Mucosa of gallbladder (tissue), 1 donor: ENCODE data around the gene CD300E. TPM values are rescaled to one million over a fixed set of nuclear protein-coding genes. Genes with fewer than 3 reads are reported as not detected.
"Not testable (repeated sequence)": the region's sequence is repeated elsewhere in the genome, so short reads cannot be mapped to it uniquely, and the experiment has no call there.

Experiments
- DNase-seq: peaks from one replicate; pipeline ENCODE4 v3.0.0-alpha.2; 2020; ENCODE audit warnings: low spot score
- total RNA-seq: library from RNA; stranded (reverse); gene quantifications from one replicate; pipeline ENCODE4 v1.2.1, GENCODE V29; 2021
- donor health status: DM: no; HTN: no; CAD: no.

Gene CD300E
- total RNA-seq, 1 donor from 2014 or later = 0.35 TPM

DNA sequence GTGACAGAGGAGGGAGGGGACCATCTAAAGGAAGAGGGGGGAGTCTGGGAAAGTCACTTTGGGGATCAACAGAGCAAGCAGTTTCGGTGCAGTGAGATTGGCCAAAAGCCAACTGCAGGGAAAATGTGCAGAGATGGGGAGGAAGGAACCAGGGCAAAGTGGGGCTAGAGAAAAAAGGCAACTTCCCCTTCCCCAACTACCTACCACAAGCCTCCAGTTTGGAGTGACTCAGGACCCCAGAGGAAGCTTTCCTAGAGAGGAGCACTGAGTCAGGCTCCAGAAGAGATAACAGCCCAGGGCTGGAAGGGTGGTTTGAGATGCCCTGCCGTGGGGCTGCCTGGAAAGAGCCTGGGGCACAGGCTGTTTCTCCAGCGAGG lies 24.5 kb downstream of the CD300E start:
- no peak for DNase-seq

DNA sequence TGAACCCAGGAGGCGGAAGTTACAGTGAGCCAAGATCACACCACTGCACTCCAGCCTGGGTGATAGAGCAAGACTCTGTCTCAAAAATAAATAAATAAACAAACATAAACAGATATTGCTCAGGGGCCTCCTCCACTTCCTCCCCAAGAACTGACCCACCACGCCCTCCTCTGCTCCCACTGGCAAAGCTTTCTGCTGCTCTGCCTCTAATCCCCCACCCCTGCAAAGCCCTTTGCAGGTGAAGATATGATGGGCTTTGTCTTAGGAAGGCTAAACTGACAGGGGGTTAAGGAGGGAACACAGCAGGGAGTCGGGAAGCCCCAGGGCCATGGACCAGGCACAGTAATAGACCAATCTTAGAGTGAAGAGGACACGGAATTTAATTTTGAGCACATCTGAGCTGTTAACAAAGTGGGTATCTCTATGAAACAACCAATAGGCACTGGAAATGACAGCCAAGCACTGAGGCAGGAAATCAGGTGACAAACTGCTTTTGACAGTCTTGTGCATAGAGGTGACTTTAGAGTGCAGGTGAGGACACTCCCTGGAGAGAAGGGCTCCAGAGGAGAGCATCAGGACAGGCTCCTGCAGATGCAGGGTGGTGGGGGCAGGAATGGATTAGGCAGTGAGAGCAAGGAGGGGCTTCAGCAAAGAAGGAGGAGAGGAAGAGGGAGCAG lies 25.1 kb downstream of the CD300E start:
- no peak for DNase-seq

DNA sequence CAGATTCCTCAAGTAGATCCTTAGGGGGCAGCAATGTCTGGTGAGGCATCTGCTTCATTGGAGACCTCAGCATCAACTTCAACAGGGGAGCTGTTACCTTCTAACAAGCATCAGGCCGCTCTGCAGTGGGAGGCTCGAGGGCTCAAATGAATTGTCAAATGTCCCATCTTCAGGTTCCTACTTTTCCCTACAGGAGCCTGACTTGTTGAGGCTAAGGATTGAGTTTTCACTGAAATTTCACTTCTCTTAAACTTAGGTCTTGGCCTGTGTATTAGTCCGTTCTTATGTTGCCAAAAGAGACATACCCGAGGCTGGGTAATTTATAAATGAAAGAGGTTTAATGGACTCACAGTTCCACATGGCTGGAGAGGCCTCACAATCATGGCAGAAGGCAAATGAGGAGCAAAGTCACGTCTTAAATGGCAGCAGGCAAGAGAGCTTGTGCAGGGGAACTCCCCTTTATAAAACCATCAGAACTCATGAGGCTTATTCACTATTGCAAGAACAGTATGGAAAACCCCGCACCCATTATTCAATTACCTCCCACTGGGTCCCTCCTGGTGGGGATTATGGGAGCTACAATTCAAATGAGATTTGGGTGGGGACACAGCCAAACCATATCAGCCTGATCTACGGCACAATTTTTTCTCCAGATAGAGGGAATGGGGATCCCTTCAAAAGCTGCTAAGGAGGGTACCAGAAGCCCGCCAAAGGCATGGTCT lies 26.3 kb downstream of the CD300E start:
- no peak for DNase-seq

DNA sequence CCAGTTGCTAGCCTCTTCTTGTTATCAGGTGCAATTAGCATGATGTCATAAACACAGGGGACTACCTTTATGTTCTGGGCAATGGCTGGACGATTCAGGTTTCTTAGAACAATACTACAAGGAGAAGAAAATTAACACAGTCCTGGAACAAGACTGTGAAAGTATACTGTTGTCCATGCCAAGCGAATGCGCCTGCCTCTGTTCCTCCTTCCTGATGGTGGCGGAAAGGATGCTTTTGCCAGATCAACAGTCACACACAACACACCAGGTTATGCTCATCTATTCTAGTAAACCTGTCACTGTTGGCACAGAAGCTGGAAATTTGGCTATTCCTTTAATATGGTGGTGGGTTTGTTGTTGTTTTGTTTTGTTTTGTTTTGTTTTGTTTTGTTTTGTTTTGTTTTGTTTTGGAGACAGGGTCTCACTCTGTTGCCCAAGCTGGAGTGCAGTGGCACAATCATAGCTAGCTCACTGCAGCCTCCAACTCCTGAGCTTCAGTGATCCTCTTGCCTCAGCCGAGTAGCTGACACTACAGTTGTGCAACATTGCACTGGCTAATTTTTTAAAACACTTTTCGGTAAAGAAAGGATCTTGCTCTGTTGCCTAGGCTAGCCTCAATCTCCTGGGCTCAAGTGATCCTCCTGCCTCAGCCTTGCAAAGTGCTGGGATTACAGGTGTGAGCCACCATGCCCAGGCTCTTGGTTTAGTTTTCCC lies 28.3 kb downstream of the CD300E start:
- DNase-seq = no peak

GRCh38 chr17:74592087-74592990 lies 31.2 kb downstream of the CD300E start, which contains the start of gene CD300LD:
TSS of gene CD300LD (minus strand) at chr17:74592283. CDS start at chr17:74592202, 81 bp downstream.
- no peak for DNase-seq

DNA sequence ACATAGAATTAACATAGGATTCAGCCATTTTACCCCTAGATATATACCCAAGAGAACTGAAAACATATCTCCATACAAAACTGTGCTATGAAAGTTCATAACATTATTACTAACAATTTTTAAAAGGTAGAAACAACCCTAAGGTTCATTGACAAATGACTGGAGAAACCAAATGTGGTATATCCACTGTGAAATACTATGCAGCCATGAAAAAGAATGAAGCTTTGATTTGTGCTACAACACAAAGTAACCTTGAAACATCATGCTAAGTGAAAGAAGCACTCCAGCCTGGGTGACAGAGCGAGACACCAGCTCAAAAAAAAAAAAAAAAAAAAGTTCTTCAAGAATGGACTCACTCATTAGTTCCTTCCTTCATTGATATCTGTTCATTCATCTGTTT lies 32.0 kb downstream of the CD300E start:
- no peak for DNase-seq

DNA sequence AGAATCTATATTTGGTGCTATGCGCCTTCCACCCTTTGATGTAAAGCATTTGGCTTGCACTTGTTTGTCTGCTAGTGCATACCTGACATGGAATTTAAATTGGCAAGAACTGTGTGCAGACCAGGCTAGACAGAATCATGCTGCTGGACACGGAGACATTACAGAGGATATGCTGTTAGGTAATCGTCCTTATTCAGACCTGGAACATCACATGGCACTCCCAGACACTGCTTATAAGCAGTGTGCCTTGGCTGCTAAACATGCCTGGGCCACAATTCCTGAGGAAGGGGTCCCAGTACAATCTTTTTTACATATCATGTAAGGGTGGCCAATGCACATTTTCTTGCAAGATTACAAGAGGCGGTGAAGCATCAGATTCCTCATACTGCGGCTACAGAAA lies 37.8 kb downstream of the CD300E start:
- DNase-seq = no peak

DNA sequence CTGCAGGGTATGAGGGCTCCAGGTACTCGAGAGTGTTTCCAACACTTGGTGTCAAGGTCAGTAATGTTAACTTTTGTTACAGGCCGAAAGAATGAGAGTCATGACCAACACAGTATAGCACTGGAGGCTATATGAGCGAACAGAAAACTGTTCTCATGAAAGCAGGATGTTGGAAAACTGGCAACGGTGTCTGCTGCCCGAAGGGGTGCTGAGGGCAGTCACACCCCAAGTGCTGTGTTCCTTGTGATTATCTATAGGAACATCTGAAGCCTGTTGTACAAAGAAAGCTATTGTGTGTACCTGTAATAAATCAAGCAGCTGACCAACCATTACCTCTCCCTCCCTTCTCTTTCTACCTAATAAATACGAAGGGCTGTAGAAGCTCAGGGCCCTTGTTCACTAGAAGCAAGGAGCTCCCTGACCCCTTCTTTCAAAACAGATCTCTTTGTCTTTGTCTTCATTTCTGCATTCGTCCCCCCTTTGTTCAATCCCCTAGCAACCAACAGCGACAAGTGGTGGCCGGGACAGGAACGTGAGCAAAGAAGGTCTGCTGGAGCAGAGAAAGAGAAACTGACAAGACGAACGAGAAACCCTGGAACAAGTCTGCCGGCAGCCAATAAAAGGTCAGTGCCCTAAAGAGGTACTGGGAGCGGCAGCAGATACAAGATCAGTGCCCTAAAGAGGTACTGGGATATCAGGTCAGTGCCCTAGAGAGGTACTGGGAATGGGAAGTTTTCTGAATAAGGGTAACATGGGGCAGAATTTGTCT lies 39.1 kb downstream of the CD300E start:
- DNase-seq = no peak

DNA sequence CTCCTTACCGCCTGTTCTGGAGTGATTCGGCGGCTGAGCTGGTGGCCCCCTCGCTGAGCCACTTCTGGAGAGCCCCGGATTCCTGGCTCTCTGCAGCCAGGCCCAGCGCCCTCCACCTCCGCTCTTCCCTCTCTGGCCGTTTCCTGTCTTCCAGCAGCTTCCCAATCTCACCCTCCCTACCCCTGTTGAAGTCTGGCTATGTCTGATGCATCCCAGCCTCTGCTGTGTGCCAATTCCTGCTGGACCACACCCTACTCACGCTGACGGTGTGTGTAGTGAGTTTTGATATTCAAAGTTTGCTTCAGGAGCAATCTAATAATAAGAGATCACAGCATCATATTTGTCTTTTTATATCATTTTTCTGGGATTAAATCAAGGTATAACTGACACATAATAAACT lies 40.9 kb downstream of the CD300E start:
- no peak for DNase-seq

DNA sequence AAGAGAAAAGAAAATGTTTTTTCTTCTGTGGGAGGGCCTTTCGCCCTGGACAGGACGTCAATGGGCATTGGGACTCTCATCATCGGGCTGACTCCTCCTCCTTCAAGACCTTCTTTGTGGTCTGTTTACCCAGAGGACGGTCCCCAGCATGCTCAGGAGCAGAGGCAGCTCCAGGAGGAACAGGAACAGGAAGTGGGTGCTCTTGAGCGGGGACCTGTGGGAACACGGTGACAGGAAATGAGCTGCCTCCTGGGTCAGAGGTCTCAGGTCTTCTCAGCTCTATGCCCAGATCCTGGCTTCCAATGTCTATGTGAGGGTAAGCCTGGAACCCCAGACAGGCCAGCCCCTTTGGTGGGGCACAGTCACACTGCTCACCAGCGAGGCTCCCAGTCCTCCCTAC lies 43.6 kb downstream of the CD300E start:
- no peak for DNase-seq

DNA sequence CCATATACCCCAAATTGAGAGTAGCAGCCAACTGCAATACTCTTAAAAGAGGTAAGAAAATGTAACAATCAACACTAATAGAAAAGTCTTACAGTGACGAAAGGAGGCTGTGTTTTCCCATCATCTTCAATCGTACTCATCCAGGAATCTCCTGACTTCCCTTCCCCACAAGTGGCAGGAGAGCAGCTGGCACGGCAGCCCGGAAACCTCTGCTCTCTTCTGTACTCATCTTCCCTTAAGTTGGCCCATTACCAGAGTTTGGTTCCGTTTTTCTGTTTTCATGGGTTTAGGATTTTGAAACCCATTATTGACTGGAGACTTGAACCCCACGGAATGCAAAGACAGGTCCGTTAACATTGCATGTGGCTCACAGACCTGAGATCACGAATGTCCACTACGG lies 44.6 kb downstream of the CD300E start:
- no peak for DNase-seq

GRCh38 chr17:74574489-74575142 lies 48.9 kb downstream of the CD300E start:
- DNase-seq = no peak

DNA sequence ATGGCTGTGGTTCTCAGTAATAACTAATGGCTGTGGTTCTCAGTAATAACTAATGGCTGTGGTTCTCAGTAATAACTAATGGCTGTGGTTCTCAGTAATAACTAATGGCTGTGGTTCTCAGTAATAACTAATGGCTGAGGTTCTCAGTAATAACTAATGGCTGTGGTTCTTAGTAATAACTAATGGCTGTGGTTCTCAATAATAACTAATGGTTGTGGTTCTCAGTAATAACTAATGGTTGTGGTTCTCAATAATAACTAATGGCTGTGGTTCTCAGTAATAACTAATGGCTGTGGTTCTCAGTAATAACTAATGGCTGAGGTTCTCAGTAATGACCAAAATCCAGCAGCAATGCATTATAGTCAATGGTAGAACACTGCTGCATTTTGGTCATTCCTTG lies 49.9 kb downstream of the CD300E start:
- DNase-seq = not testable (repeated sequence)

DNA sequence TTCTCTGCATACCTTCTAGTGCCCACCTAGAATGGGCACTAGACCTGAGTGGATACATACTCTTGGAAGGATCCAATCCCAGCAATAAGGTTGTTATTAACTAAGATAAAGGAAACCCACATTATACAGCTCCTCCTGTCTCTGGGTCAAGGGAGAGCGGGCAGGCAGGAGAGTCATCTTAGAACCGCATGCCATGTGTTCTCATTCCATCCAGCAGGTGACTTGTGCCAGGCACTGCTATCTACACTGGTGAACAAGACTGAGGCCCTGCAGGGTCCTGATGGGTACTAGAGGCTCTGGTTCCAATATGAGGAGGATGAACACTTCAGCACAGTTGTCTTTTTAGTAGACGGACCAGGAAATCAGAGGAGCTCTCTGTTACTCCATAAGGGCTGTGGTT lies 50.4 kb downstream of the CD300E start:
- no peak for DNase-seq

GRCh38 chr17:74571621-74572270 lies 51.8 kb downstream of the CD300E start:
- no peak for DNase-seq

DNA sequence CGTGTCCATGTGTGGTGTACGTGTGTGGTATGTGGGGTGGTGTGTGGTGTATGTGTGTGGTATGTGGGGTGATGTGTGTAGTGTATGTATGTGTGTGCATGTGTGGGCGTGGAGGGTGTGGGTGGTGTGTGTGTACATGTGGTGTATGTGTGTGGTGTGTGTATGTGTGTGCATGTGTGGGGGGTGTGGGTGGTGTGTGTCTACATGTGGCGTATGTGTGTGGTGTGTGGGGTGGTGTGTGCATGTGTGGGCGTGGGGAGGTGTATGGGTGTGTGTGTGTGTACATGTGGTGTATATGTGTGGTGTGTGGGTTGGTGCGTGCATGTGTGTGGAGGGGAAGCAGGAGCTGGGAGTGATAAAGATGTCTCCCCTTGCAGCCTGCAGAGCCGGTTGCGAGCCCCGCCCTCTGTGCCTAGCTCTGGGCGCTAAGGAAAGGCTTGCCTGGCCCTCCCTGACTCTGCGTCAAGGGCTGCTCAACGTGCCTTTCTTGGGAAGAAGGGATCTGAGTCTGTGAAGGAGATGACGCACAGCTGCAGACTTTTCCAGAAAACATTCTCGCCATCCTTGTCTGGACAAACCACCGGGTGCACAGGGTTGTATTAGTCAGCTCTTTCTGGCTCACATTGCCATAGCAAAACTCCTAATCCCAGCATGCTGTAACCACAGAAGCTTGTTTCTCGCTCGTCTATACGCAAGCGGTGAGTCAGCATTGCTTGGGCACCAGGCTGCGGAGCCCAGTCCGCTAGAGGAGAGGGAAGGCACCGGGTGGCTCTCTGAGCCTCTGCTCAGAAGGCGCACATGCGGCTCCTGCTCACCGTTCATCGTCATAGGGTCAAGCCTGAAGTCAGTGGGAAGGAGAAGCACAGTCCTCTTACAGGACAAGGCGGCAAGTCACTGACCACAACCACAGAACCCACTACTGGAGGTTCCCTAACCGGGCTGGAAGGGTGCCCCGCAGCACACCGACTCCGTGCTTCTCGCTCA lies 54.2 kb downstream of the CD300E start:
- peak; percentile 72 for DNase-seq

GRCh38 chr17:74568106-74568873 lies 55.2 kb downstream of the CD300E start:
- no peak for DNase-seq

- DNase-seq = no peak
Measured at GRCh38 chr17:74567397-74567796, 56.1 kb downstream of the CD300E start, which contains the start of gene CD300H. TSS of gene CD300H (minus strand) at chr17:74567509.
